ENCODE data around the gene SLC9A9.

SLC9A9 gene

DNA sequence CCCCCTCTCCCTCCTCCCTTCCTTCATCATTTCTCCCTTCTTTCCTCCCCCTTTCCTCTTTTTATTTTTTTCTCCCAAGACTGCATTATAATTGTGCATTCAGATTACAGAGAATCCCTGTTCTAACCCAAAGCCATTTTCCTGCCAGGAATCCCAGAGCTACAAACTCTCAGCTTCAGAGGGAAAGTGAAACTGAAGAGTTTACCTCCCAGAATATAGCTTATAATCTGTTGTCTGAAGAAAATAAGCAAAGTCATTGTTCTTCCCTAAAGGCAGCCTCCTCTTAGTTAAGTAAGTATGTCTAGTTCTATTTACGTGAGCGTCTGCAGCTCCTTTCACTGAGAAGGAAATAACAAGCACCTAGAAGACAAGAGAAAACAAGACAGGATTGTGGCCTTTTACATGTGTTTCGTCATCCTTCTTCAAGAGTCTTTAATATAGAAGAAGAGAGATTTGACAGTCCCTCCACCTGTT, 631.5 kb downstream of the SLC9A9 start:
- no peak for TF ChIP-seq CTCF (IDR thresholded peaks at IDR 0.05; ENCODE audit: control insufficient read depth, extremely low read depth, insufficient read depth)

More for the DNA sequence above, 631.5 kb downstream of the SLC9A9 start:
- H3K4me3 ChIP-seq (ENCODE audit: low read depth, low read length): no peak overlapping the region
- DNase-seq (ENCODE audit: low read depth): no peak
